ENCODE results near the gene OPN4.

OPN4 gene

GRCh38 chr10:86699541-86699940 is 45.2 kb downstream of the OPN4 start:
- no peak for DNase-seq (ENCODE audit: low read depth in 2 of 2)

DNA sequence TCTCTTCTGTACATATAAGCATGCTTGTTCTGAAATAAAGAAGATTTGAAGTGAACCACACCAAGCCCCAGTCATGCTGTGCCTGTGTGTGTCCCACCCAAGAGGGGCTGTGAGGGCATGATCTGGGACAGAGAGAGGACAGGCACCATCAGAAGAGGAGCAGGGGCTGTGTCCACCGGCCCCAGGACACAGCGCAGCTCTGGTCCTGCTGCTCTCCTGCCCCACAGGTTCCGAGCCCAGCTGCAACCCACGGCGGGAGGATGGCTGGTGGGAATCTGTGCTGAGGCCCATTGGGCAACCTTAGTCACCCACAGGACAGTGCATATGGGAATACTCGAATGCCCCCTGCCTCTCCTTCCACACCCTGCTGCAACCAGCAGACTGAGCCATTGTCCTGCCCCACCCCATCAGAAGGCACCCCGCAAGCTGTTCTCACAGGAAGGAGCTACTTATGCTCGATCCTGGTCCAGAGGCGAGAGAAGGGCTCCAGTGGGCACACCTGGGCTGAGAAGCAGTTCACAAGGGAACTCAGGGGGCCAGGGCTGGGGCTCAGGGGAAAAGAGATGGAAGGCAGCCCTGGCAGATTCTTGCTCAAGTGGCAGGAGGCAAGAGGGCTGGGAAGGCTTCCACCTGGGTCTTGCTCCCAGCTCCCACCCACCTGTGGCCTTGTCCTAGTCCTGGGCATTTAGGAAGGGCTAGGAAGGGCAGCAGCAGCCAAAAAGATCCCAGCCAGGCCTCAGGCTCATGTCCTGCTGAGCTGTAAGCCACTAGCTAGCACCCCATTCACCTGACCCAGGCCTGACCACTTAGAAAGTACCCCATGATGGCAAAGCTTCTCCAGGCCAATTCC is 45.9 kb downstream of the OPN4 start:
- DNase-seq (ENCODE audit: low read depth in 2 of 2) = no peak

- DNase-seq (ENCODE audit: low read depth in 2 of 2) = no peak
Observed at GRCh38 chr10:86700851-86701617, 46.7 kb downstream of the OPN4 start.

DNA sequence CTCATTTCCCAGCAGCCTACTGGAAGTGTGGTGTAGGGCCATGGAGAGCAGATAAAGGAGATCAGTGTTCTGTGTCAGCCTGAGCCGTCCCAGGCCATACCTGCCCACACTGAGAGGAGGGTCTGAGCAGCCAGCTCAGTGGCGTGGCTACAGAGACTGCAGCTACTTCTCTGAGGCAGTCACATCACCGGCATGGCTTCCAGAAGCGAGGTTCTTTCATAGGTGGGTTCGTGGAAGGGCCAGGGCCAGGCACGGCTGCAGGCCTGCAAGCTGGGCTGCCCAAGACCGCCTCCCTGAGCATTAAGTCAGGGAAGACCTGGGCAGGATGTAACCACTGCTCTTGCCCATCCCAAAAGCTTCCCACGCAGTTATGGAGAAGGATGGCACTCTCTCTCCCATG is 48.8 kb downstream of the OPN4 start:
- no peak for DNase-seq (ENCODE audit: low read depth in 2 of 2)

DNA sequence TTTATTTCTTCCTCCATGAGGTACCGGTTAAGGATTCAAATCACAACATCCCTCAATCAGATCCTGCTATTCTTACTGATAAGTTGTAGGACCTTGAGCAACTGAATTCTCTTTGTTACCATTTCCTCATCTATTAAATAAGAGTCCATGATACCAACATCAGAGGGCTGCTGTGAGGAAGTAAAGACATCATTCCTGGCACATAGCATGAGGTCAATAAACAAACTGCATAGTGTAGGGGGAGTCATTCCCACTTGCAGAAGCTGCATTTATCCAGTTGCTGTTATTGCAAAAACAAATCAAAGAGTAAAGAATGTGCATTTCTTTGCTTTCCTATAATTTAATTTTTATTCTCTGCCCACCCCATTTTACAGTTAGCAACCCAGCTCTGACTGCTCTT is 50.8 kb downstream of the OPN4 start:
- no peak for DNase-seq (ENCODE audit: low read depth in 2 of 2)

- no peak for DNase-seq (ENCODE audit: low read depth in 2 of 2)
Observed at GRCh38 chr10:86705905-86706304, 51.6 kb downstream of the OPN4 start.

DNA sequence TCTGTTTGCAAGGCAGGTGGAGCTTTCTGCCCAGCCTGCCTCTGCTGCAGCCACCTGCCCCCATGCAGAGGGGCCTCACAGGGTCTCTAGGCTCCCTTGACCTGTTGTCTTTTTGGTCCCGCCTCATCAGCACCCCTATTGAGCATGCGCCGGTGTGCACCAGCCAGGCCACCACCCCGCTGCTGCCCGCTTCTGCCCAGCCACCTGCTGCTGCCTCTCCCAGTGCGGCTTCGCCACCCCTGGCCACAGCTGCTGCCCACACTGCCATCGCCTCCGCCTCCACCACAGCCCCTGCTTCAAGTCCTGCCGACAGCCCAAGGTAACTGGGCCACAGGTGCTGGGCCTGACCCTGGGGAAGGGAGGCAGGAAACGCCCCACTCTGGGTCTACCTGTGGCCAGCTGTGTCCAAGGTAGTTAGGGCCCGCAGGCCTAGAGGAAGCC is 52.1 kb downstream of the OPN4 start:
- DNase-seq (ENCODE audit: low read depth in 2 of 2) = no peak

- no peak for DNase-seq (ENCODE audit: low read depth in 2 of 2)
Observed at GRCh38 chr10:86706977-86707376, 52.6 kb downstream of the OPN4 start.

DNA sequence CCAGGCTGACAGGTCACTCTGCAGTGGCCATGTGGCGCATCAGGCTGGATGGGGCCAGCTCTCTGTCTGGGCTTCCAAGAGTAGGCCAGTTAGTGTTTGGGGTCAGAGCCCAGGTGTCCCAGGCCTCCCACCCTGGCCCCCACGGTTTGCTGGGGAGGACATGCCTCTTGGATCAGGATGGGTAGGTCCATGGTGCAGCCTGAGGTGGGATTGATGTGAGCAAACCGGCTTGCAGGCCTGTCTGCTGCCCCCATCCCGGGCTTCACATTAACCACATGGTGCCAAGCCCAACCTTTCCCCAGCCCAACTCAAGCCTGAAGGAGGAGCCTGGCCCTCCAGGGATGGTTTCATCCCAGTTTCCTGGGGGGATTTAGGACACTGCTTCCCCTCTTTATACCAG is 53.2 kb downstream of the OPN4 start:
- DNase-seq (ENCODE audit: low read depth in 2 of 2) = no peak

GRCh38 chr10:86708068-86708782 is 53.9 kb downstream of the OPN4 start:
- DNase-seq (ENCODE audit: low read depth in 2 of 2) = no peak

GRCh38 chr10:86708783-86709380 is 54.5 kb downstream of the OPN4 start:
- DNase-seq (ENCODE audit: low read depth in 2 of 2) = no peak

GRCh38 chr10:86709396-86710185 is 55.2 kb downstream of the OPN4 start:
- DNase-seq (ENCODE audit: low read depth in 2 of 2) = no peak

GRCh38 chr10:86710987-86711512 is 56.7 kb downstream of the OPN4 start:
- DNase-seq (ENCODE audit: low read depth in 2 of 2) = peak; percentile 82 to 85

DNA sequence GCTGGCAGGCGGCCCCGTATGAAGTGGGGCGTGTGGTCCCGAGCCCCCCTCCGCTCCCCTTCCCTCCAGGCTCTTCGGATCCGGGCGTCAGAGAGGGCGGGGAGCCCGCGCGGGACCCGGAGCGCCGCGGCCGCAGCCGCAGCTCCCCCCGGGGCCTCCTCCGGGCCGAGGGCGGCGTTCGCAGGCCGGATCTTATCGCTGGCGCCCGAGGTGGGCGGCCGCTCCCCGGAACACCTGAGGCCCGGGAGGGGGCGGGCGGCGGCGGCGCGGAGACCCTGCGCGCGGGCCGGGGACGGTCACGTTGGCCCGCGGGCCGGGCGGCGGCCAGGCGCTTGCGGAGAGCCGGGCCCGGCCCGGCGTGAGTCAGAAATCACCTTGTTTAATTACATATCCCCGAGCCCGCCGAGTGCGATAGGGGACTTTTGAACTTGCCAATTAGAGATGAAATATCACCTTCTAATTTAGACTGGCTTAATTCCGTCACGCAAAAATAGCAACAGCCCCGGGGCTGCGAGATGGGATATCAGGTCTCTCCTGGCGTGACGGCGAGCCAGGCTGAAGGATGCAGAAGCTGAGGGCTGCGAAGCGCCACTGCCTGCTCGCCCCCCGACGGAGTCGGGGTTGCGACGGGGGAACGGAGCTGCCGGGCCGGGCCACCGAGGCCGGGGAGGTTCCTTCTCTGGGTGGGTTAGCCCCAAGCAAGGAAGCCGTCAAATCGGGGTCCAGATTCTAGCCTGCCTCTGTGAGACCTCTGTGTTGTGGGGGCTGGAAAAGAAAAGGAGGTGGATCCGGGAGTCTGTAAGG is 57.4 kb downstream of the OPN4 start:
- DNase-seq (ENCODE audit: low read depth in 2 of 2) = no peak

DNA sequence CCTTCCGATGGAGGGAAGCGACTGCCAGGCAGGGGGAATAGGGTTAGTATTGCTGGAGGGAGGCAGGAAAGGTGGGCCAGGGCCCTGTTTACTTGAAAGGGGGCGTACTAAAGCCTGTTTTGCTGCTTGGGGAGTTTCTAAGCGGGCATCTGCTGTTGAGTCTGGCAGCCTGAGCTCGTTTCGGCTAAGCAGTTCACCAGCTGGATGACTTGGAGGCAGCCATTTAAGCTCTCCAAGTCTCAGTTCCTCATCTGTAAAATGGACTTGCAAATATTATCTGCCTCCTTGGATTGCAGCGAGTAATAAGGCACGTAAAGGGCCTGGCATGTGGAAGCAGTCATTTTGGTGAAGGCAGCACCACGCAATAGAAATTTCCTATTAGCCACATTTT is 58.0 kb downstream of the OPN4 start:
- DNase-seq (ENCODE audit: low read depth in 2 of 2) = no peak

DNA sequence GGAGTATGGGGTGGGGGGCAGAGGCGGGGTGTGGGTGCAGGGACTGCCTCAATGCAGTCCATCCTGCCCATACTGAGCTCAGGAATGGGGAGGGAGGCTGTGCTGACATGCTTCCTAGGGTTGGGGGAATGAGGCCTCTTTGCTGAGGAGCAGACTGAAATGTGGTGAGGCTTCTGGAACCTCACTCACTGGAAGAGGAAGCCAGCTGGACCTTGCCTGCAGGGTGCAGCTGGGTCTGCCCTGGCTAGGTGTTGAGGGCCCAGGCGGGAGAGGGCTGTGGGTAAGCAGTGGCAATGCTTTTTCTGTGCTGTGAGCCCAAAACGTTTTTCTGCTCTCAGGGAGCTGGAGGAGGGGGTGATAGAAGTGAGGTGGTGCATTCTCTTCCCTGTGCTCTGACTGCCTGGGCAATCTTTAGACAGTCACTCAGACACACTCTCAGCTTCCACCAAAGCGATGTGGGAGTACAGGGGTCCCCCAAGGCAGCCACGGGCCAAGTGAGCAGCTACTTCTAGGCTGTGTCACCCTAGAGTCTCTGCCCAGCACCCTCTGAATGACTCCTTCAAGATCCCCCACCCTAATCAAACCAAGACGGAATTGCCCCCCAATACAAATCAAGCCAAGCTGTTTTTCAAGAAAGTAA is 60.9 kb downstream of the OPN4 start:
- DNase-seq (ENCODE audit: low read depth in 2 of 2) = no peak

- no peak for DNase-seq (ENCODE audit: low read depth in 2 of 2)
Observed at GRCh38 chr10:86715836-86716235, 61.5 kb downstream of the OPN4 start.

Measured in fibroblast of skin of left quadriceps (primary cell).